Stimulated activated CD4-positive, alpha-beta T cell treated with anti-CD3 and anti-CD28 coated beads, Interleukin-12 subunit alpha, Interleukin-12 subunit beta, amount 100 ng/mL, for 48 hours (primary cell): Measurements from ENCODE around the gene AGO3.

ENCODE experiments used
- DNase-seq, 3 donors: peaks; one replicate each; pipeline ENCODE4 v3.0.0-alpha.2; 2020; ENCODE audit warnings: low read depth in 2 of 3, low spot score in 1 of 3

Gene AGO3

GRCh38 chr1:36119456-36119855 lies 188.6 kb downstream of the AGO3 start:
- DNase-seq, result no peak
